Peyer's patch (tissue), 4 donors: Measurements from ENCODE around the gene ATP13A2. TPM values are rescaled to one million over a fixed set of nuclear protein-coding genes. Genes with fewer than 3 reads are reported as not detected.

ENCODE experiments used
- DNase-seq, 3 donors: peaks; one replicate each; pipeline ENCODE4 v3.0.0-alpha.2; 2017 to 2019
- H3K27ac ChIP-seq, 4 donors: fragments of 200-600 bp; sonication (generic); one replicate each; pipeline ENCODE4 v1.5.1; 2016 to 2019
- H3K27me3 ChIP-seq, 2 donors: fragments of 200-600 bp; sonication (generic); one replicate each; pipeline ENCODE4 v1.5.1; 2019
- H3K36me3 ChIP-seq, 3 donors: fragments of 200-600 bp; sonication (generic); one replicate each; pipeline ENCODE4 v1.5.1; 2016 to 2019
- H3K4me1 ChIP-seq, 4 donors: fragments of 200-600 bp; sonication (generic); one replicate each; pipeline ENCODE4 v1.5.1; 2016 to 2019
- H3K4me3 ChIP-seq, 4 donors: fragments of 200-600 bp; sonication (generic); 1 replicate in 3 of 4; 2 replicates in 1 of 4; pipeline ENCODE4 v1.5.1; 2016 to 2019; ENCODE audit warnings: mild to moderate bottlenecking in 1 of 4
- H3K9me3 ChIP-seq, 4 donors: fragments of 200-600 bp; sonication (generic); one replicate each; pipeline ENCODE4 v1.5.1; 2016 to 2019; ENCODE audit warnings: mild to moderate bottlenecking in 1 of 4
- POLR2A ChIP-seq, 2 donors: fragments of 450-650 bp; IDR thresholded peaks; one replicate each; pipeline ENCODE4 v1.5.1; 2017; ENCODE audit warnings: antibody characterized with exemption in 2 of 2, mild to moderate bottlenecking in 2 of 2, moderate library complexity in 2 of 2
- total RNA-seq, 4 donors: library from RNA; depleted of rRNA; stranded (reverse); fragments of >200 nt; gene quantifications; one replicate each; pipeline ENCODE4 v1.1.0, GENCODE V29; 2016
- TF ChIP-seq, protein P1 (sequence below), 6 experiments: fragments of 450-650 bp in 4 of 6; fragments of 200-600 bp in 2 of 6; sonication (generic) in 1 of 6; IDR thresholded peaks; one replicate each; pipeline ENCODE4 v1.5.1; 2017 to 2019; ENCODE audit warnings: antibody characterized with exemption in 6 of 6, mild to moderate bottlenecking in 3 of 6, moderate library complexity in 1 of 6

Gene ATP13A2
- total RNA-seq, 4 donors from 2014 or later, result 20.6 to 58.0 (median 44.5) TPM

DNA sequence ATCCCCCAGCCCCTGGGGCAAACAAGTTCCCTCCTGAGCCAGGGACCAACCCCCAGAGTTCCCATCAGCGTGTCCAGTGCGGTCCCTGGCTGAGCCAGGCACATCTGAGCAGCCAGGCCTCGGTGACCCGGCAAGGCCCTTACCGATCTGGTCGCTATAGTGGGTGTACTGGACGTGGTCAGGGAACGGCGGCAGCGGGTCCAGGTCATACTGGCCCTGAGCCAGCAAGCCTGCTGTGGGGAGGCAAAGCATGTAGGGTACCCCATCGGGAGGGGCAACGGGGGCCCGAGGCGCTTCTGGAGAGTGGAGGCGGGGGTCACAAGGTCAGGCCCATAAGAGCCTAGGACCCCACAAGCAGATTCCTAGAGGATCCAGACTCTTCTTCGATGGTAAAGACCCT lies 34.8 kb downstream of the ATP13A2 start:
- Histone ChIP-seq H3K27ac (no peak overlapping the region), H3K27me3 (no peaks in the 10 kb centered on the region), H3K4me3 (no peak overlapping the region), H3K4me1 (peaks cover 0 to 28% (median 0%) of the 10 kb centered on the region in 4 donors), H3K9me3 (no peaks in the 10 kb centered on the region), H3K36me3 (no peaks in the 10 kb centered on the region)
- TF ChIP-seq, protein P1, sequence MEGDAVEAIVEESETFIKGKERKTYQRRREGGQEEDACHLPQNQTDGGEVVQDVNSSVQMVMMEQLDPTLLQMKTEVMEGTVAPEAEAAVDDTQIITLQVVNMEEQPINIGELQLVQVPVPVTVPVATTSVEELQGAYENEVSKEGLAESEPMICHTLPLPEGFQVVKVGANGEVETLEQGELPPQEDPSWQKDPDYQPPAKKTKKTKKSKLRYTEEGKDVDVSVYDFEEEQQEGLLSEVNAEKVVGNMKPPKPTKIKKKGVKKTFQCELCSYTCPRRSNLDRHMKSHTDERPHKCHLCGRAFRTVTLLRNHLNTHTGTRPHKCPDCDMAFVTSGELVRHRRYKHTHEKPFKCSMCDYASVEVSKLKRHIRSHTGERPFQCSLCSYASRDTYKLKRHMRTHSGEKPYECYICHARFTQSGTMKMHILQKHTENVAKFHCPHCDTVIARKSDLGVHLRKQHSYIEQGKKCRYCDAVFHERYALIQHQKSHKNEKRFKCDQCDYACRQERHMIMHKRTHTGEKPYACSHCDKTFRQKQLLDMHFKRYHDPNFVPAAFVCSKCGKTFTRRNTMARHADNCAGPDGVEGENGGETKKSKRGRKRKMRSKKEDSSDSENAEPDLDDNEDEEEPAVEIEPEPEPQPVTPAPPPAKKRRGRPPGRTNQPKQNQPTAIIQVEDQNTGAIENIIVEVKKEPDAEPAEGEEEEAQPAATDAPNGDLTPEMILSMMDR (IDR thresholded peaks at IDR 0.05), result no peak
- no peak for TF ChIP-seq POLR2A (IDR thresholded peaks at IDR 0.05)
- no peak for DNase-seq

DNA sequence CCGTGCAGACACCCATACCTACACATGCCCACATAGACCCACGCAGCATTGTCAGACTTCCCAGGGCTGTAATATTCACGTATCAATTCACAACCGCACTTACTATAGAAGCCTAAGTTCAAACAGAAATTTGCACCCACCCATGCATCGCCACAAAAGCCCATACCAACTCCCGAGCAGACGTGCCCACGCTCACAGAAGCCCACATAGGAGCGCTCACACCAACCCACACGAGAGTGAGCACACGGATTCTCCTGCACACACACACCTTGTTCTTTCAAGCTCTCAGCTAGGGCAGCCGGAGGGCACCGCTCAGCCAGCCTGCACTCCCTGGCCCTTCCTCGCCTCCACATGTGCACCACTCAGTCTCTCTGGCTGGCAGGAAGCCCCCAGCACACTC lies 35.9 kb downstream of the ATP13A2 start:
- no peak overlapping the region for H3K4me3 ChIP-seq
- TF ChIP-seq, protein P1 (IDR thresholded peaks at IDR 0.05), result no peak
- no peak for TF ChIP-seq POLR2A (IDR thresholded peaks at IDR 0.05)
- no peak overlapping the region for H3K27ac ChIP-seq
- DNase-seq, result no peak
- H3K9me3 ChIP-seq, result no peaks in the 10 kb centered on the region
- H3K36me3 ChIP-seq, result no peaks in the 10 kb centered on the region
- no peaks in the 10 kb centered on the region for H3K27me3 ChIP-seq
- peaks cover 0 to 28% (median 0%) of the 10 kb centered on the region in 4 donors for H3K4me1 ChIP-seq

DNA sequence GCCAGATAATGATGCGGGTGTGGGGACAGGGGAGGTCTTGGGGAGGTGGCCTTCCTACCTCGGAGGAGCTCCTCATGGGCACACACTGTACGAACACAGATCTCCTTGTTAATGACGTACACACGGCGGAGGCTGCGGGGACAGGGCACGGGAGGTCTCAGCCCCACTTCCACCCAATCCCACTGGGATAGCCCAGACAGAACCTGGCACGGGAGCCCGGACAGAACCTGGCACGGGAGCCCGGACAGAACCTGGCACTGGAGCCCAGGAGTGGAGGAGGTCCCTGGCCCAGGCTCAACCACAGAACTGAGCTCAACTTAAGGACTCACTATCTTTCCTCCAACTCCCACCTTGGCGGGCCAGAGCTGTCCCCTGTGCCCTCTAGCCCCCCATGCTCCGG lies 36.5 kb downstream of the ATP13A2 start:
- Histone ChIP-seq H3K4me1 (peaks cover 0 to 23% (median 0%) of the 10 kb centered on the region in 4 donors), H3K27me3 (no peaks in the 10 kb centered on the region), H3K27ac (no peak overlapping the region), H3K36me3 (no peaks in the 10 kb centered on the region), H3K4me3 (no peak overlapping the region), H3K9me3 (no peaks in the 10 kb centered on the region)
- TF ChIP-seq, protein P1 (IDR thresholded peaks at IDR 0.05), result no peak
- no peak for TF ChIP-seq POLR2A (IDR thresholded peaks at IDR 0.05)
- DNase-seq, result no peak

DNA sequence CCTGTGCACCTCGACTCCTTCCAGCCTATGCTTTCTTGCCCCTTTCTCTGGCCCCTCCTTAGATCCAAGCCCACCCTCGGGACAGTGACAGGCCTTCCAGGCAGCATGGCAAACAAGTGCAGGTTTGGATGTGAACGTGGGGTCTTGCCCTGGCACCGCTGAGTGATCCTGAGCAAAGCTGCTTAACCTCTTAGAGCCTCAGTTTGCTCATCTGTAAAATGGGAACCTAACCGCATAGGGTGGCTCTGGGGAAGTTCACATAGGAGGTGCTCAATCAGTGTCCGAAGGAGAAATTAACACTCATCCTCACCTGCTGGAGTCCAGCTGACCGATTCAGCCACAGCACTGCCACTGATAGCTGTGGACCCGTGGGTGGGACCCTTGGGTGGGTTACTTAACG lies 38.5 kb downstream of the ATP13A2 start:
- Histone ChIP-seq H3K4me1 (peaks cover 0 to 9% (median 0%) of the 10 kb centered on the region in 4 donors), H3K27me3 (no peaks in the 10 kb centered on the region), H3K27ac (no peak overlapping the region), H3K9me3 (no peaks in the 10 kb centered on the region), H3K36me3 (no peaks in the 10 kb centered on the region), H3K4me3 (no peak overlapping the region)
- no peak for DNase-seq
- TF ChIP-seq POLR2A (IDR thresholded peaks at IDR 0.05), result no peak
- TF ChIP-seq, protein P1 (IDR thresholded peaks at IDR 0.05), result no peak

DNA sequence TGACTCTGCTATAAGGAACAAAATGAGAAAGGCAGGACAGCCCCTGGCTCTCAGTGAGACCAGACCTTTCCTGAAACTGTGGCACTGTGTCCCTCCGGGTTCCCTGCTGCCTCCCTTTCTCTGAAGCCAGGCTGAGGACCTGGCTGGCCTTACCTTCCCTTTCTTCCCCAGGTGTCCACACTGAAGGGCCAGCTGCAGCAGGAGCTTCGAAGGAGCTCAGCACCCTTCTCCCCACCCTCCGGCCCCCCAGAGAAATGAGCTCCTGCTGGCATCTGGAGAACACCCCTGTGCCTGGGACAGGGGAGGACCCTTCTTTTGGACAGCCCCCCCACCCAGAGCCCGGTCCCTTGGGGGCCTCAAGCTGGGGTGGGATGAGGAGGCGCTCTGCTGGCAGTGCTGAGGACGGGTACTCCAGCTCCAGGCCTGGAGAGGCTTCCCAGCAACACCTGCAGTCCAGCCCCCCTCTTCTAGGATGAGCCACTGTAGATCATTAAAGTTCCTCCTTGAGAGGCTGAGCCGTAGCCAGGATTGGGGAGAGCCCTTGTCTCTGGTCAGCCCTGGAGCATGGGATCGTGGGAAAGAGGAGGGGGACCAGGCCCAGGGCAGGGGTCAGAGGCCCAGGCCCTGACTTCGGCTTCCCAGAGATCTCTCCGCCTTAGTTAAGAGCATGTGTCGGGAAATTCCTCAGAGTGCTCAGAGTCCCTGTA lies 39.4 kb downstream of the ATP13A2 start:
- TF ChIP-seq POLR2A (IDR thresholded peaks at IDR 0.05), result no peak
- TF ChIP-seq, protein P1 (IDR thresholded peaks at IDR 0.05), result no peak
- DNase-seq, result no peak
- H3K36me3 ChIP-seq, result no peaks in the 10 kb centered on the region
- H3K4me1 ChIP-seq, result peaks cover 0 to 3% (median 0%) of the 10 kb centered on the region in 4 donors
- no peak overlapping the region for H3K4me3 ChIP-seq
- no peaks in the 10 kb centered on the region for H3K27me3 ChIP-seq
- H3K27ac ChIP-seq, result no peak overlapping the region
- no peaks in the 10 kb centered on the region for H3K9me3 ChIP-seq
